ENCODE results near the gene TMEM258.

The TMEM258 gene

DNA sequence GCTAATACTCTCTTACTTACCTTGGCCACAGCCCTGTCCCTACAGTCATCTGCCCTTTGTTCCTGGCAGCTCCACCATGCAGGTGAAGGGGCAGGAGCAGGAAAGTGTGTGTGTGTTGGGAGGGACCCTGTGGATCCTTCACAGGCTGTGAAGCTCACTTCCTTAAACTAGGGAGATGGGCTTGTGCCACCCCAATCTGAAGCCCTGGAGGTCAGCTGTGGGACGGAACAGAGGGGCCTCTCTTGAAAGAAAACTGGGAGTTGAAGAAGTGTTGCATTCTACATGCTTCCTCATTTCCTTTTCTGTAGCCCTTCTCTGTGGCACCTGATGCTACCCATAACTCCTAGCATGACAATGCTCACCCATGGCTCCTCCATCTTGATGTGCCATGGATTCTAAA, 12.7 kb upstream of the TMEM258 start:
- no peak for TF ChIP-seq ZNF184 (tag by site-specific recombination; IDR thresholded peaks at IDR 0.05)
- no peak for TF ChIP-seq ZNF664 (tag by site-specific recombination; IDR thresholded peaks at IDR 0.05)
- TF ChIP-seq EGR2 (tag by site-specific recombination; IDR thresholded peaks at IDR 0.05; ENCODE audit: low read depth) = no peak
- TF ChIP-seq HOXA7 (CRISPR knock-in tag; IDR thresholded peaks at IDR 0.05; ENCODE audit: borderline replicate concordance) = no peak
- no peak for TF ChIP-seq ZNF16 (tag by site-specific recombination; IDR thresholded peaks at IDR 0.05; ENCODE audit: low read depth)
- TF ChIP-seq KLF9 (tag by site-specific recombination; IDR thresholded peaks at IDR 0.05; ENCODE audit: low read depth) = no peak
- TF ChIP-seq ZNF341 (tag by site-specific recombination; IDR thresholded peaks at IDR 0.05; ENCODE audit: low read depth) = no peak
- TF ChIP-seq ZNF404 (tag by site-specific recombination; IDR thresholded peaks at IDR 0.05) = no peak
- TF ChIP-seq, protein P1, sequence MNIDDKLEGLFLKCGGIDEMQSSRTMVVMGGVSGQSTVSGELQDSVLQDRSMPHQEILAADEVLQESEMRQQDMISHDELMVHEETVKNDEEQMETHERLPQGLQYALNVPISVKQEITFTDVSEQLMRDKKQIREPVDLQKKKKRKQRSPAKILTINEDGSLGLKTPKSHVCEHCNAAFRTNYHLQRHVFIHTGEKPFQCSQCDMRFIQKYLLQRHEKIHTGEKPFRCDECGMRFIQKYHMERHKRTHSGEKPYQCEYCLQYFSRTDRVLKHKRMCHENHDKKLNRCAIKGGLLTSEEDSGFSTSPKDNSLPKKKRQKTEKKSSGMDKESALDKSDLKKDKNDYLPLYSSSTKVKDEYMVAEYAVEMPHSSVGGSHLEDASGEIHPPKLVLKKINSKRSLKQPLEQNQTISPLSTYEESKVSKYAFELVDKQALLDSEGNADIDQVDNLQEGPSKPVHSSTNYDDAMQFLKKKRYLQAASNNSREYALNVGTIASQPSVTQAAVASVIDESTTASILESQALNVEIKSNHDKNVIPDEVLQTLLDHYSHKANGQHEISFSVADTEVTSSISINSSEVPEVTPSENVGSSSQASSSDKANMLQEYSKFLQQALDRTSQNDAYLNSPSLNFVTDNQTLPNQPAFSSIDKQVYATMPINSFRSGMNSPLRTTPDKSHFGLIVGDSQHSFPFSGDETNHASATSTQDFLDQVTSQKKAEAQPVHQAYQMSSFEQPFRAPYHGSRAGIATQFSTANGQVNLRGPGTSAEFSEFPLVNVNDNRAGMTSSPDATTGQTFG (tag by site-specific recombination; IDR thresholded peaks at IDR 0.05; ENCODE audit: borderline replicate concordance) = no peak
- ChIA-PET POLR2A (interaction anchor here (3.2 kb wide), 1 partner anchor 11 kb away, joined by 17 read pairs; the partner anchor contains the start of gene FADS1), CTCF (interaction anchor here (1.7 to 3.4 kb wide), 3 partner anchors 8 to 93 kb away, joined by 6 to 24 read pairs (median 11); no protein-coding TSS in a partner anchor)
- no peak overlapping the region for H3K4me3 ChIP-seq (ENCODE audit: low read depth, low read length)
- no peak overlapping the region for H3K27ac ChIP-seq (ENCODE audit: extremely low read depth, low read depth, low read length)
- H3K9me3 ChIP-seq (ENCODE audit: control insufficient read depth, insufficient read depth, low read depth, low read length) = no peaks in the 10 kb centered on the region
- no peaks in the 10 kb centered on the region for H3K4me1 ChIP-seq (ENCODE audit: control insufficient read depth, insufficient read depth, low read length)
- H3K36me3 ChIP-seq (ENCODE audit: control insufficient read depth in 2 of 2, insufficient read depth in 1 of 2, low read length in 2 of 2) = peaks cover 0 to 72% of the 10 kb centered on the region in 2 experiments; a peak in 1 of 3 replicates

DNA sequence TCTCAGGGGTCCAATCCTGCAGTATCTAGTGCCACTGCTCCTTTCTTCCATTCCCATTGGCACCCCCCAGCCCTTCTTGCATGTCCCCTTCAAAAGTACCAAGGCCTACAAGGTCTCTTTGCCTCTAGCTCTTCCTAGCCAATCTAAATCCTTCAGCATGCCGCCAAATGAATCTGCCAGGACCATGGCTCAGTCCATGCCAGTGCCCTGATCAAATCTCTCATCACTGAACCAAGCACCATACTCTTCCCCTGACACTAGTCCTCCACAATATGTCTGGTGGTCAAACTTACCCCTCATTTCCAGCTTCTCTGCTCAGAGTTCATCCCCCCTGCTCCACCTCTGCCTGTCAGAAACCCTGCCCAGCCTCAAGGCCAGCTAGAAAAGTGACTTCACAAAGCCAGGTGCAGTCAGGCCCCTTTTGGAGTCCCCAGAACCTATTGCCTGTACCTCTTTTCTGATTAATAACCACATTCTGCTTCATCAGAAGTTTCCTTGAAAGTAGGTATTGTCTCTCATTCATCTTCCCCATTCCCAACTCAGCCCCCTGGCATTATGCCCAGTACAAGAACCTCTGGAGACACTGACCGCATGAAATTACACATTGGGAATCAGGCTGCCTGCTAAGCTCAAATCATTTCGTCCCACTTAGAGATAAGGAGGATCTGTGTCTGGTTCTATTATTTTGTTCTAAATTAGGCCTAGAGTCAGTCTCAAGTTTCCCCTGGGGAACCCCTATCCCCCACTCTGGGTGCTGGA, 11.7 kb upstream of the TMEM258 start:
- no peak for TF ChIP-seq KLF7 (tag by site-specific recombination; IDR thresholded peaks at IDR 0.05; ENCODE audit: borderline replicate concordance)
- H3K36me3 ChIP-seq (ENCODE audit: control insufficient read depth in 2 of 2, insufficient read depth in 1 of 2, low read length in 2 of 2) = peaks cover 0 to 73% of the 10 kb centered on the region in 2 experiments; a peak in 2 of 3 replicates
- no peaks in the 10 kb centered on the region for H3K4me1 ChIP-seq (ENCODE audit: control insufficient read depth, insufficient read depth, low read length)
- ChIA-PET POLR2A (interaction anchor here (1.9 kb wide), 1 partner anchor 12 kb away, joined by 5 read pairs; the partner anchor contains the start of genes FEN1 and TMEM258), CTCF (interaction anchor here (0.7 kb wide), 1 partner anchor 55 kb away, joined by 4 read pairs; no protein-coding TSS in a partner anchor)
- H3K4me3 ChIP-seq (ENCODE audit: low read depth, low read length) = no peak overlapping the region
- H3K27ac ChIP-seq (ENCODE audit: extremely low read depth, low read depth, low read length) = no peak overlapping the region
- no peaks in the 10 kb centered on the region for H3K9me3 ChIP-seq (ENCODE audit: control insufficient read depth, insufficient read depth, low read depth, low read length)

DNA sequence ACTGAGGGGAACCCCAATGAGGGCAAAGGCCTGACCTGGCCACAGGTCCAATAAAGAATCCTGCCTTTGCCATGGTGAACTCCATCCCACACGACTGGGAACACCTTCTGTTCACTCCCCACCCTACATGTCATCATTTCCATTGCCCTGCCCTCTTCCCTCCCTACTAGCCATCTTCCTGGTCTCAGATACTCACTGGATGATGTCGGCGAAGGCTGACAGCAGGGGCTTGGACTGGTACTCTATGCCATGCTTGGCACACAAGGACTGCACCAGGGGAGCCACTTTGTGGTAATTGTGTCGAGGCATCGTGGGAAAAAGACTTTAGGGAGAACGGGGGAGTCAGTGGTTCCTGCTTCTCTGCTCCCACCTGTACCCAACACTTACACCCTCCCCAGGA, 10.2 kb upstream of the TMEM258 start:
- CTCF ChIA-PET = no interaction called here
- TF ChIP-seq ZNF19 (tag by site-specific recombination; IDR thresholded peaks at IDR 0.05; ENCODE audit: low read depth) (no peak), HOXA7 (CRISPR knock-in tag; IDR thresholded peaks at IDR 0.05; ENCODE audit: borderline replicate concordance) (no peak), ZNF629 (tag by site-specific recombination; IDR thresholded peaks at IDR 0.05) (no peak), SCRT1 (tag by site-specific recombination; IDR thresholded peaks at IDR 0.05; ENCODE audit: borderline replicate concordance) (no peak), ZNF48 (tag by site-specific recombination; IDR thresholded peaks at IDR 0.05) (no peak), ZNF623 (tag by site-specific recombination; IDR thresholded peaks at IDR 0.05) (no peak), MZF1 (tag by site-specific recombination; IDR thresholded peaks at IDR 0.05; ENCODE audit: borderline replicate concordance) (no peak), KLF1 (tag by site-specific recombination; IDR thresholded peaks at IDR 0.05) (no peak)
- TF ChIP-seq, protein P2, sequence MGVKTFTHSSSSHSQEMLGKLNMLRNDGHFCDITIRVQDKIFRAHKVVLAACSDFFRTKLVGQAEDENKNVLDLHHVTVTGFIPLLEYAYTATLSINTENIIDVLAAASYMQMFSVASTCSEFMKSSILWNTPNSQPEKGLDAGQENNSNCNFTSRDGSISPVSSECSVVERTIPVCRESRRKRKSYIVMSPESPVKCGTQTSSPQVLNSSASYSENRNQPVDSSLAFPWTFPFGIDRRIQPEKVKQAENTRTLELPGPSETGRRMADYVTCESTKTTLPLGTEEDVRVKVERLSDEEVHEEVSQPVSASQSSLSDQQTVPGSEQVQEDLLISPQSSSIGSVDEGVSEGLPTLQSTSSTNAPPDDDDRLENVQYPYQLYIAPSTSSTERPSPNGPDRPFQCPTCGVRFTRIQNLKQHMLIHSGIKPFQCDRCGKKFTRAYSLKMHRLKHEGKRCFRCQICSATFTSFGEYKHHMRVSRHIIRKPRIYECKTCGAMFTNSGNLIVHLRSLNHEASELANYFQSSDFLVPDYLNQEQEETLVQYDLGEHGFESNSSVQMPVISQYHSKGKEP (tag by site-specific recombination; IDR thresholded peaks at IDR 0.05) = no peak
- TF ChIP-seq, protein P3, sequence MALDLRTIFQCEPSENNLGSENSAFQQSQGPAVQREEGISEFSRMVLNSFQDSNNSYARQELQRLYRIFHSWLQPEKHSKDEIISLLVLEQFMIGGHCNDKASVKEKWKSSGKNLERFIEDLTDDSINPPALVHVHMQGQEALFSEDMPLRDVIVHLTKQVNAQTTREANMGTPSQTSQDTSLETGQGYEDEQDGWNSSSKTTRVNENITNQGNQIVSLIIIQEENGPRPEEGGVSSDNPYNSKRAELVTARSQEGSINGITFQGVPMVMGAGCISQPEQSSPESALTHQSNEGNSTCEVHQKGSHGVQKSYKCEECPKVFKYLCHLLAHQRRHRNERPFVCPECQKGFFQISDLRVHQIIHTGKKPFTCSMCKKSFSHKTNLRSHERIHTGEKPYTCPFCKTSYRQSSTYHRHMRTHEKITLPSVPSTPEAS (tag by site-specific recombination; IDR thresholded peaks at IDR 0.05) = no peak
- TF ChIP-seq, protein P4, sequence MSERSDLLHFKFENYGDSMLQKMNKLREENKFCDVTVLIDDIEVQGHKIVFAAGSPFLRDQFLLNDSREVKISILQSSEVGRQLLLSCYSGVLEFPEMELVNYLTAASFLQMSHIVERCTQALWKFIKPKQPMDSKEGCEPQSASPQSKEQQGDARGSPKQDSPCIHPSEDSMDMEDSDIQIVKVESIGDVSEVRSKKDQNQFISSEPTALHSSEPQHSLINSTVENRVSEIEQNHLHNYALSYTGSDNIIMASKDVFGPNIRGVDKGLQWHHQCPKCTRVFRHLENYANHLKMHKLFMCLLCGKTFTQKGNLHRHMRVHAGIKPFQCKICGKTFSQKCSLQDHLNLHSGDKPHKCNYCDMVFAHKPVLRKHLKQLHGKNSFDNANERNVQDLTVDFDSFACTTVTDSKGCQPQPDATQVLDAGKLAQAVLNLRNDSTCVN (tag by site-specific recombination; optimal IDR thresholded peaks at IDR 0.05) = no peak
- TF ChIP-seq, protein P5, sequence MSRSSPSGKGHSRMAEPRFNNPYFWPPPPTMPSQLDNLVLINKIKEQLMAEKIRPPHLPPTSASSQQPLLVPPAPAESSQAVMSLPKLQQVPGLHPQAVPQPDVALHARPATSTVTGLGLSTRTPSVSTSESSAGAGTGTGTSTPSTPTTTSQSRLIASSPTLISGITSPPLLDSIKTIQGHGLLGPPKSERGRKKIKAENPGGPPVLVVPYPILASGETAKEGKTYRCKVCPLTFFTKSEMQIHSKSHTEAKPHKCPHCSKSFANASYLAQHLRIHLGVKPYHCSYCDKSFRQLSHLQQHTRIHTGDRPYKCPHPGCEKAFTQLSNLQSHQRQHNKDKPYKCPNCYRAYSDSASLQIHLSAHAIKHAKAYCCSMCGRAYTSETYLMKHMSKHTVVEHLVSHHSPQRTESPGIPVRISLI (tag by site-specific recombination; IDR thresholded peaks at IDR 0.05) = no peak

More for the DNA sequence above, 10.2 kb upstream of the TMEM258 start:
- Histone ChIP-seq H3K36me3 (ENCODE audit: control insufficient read depth in 2 of 2, insufficient read depth in 1 of 2, low read length in 2 of 2) (peaks cover 0 to 78% of the 10 kb centered on the region in 2 experiments; a peak in 2 of 3 replicates), H3K27ac (ENCODE audit: extremely low read depth, low read depth, low read length) (no peak overlapping the region), H3K9me3 (ENCODE audit: control insufficient read depth, insufficient read depth, low read depth, low read length) (no peaks in the 10 kb centered on the region), H3K4me3 (ENCODE audit: low read depth, low read length) (no peak overlapping the region), H3K4me1 (ENCODE audit: control insufficient read depth, insufficient read depth, low read length) (0 out of 2 replicates have a peak, but pooled peaks cover under 1% of the 10 kb centered on the region)
- POLR2A ChIA-PET = no interaction called here

Measured in HEK293 (cell line).